ENCODE data around the gene ICA1L. TPM values are rescaled to one million over a fixed set of nuclear protein-coding genes. Genes with fewer than 3 reads are reported as not detected.

ICA1L gene
- total RNA-seq, 1 donor from 2014 or later, result 12.9 TPM

GRCh38 chr2:202782940-202783558 lies 88.5 kb downstream of the ICA1L start:
- Mint-ChIP-seq H3K4me1 (no peaks in the 10 kb centered on the region), H3K27ac (ENCODE audit: unreplicated experiment) (no peak overlapping the region), H3K4me3 (no peak overlapping the region), H3K9me3 (no peaks in the 10 kb centered on the region), H3K27me3 (ENCODE audit: low read depth) (no peaks in the 10 kb centered on the region), H3K36me3 (ENCODE audit: low read depth) (peaks cover 25% of the 10 kb centered on the region)
- DNase-seq (ENCODE audit: low read depth, low spot score), result no peak
- no peak for TF ChIP-seq CTCF (conservative IDR thresholded peaks at IDR 0.05)

- no peak for TF ChIP-seq CTCF (conservative IDR thresholded peaks at IDR 0.05)
- H3K27me3 Mint-ChIP-seq (ENCODE audit: low read depth), result no peaks in the 10 kb centered on the region
- H3K4me1 Mint-ChIP-seq, result no peaks in the 10 kb centered on the region
- H3K4me3 Mint-ChIP-seq, result no peak overlapping the region
- no peak for DNase-seq (ENCODE audit: low read depth, low spot score)
- no peaks in the 10 kb centered on the region for H3K9me3 Mint-ChIP-seq
- no peak overlapping the region for H3K27ac Mint-ChIP-seq (ENCODE audit: unreplicated experiment)
- peaks cover 28% of the 10 kb centered on the region for H3K36me3 Mint-ChIP-seq (ENCODE audit: low read depth)
Measured at GRCh38 chr2:202780514-202781021, 91.0 kb downstream of the ICA1L start.

- H3K4me3 Mint-ChIP-seq, result no peak overlapping the region
- H3K27ac Mint-ChIP-seq (ENCODE audit: unreplicated experiment), result no peak overlapping the region
- no peaks in the 10 kb centered on the region for H3K4me1 Mint-ChIP-seq
- TF ChIP-seq CTCF (conservative IDR thresholded peaks at IDR 0.05), result no peak
- H3K36me3 Mint-ChIP-seq (ENCODE audit: low read depth), result peaks cover 39% of the 10 kb centered on the region
- DNase-seq (ENCODE audit: low read depth, low spot score), result no peak
- H3K27me3 Mint-ChIP-seq (ENCODE audit: low read depth), result no peaks in the 10 kb centered on the region
- no peaks in the 10 kb centered on the region for H3K9me3 Mint-ChIP-seq
Measured at GRCh38 chr2:202778217-202778616, 93.3 kb downstream of the ICA1L start.

GRCh38 chr2:202774104-202774503 lies 97.5 kb downstream of the ICA1L start:
- H3K27me3 Mint-ChIP-seq (ENCODE audit: low read depth), result no peaks in the 10 kb centered on the region
- H3K36me3 Mint-ChIP-seq (ENCODE audit: low read depth), result peaks cover 23% of the 10 kb centered on the region
- no peak overlapping the region for H3K4me3 Mint-ChIP-seq
- H3K4me1 Mint-ChIP-seq, result no peaks in the 10 kb centered on the region
- DNase-seq (ENCODE audit: low read depth, low spot score), result no peak
- no peak for TF ChIP-seq CTCF (conservative IDR thresholded peaks at IDR 0.05)
- H3K9me3 Mint-ChIP-seq, result no peaks in the 10 kb centered on the region
- no peak overlapping the region for H3K27ac Mint-ChIP-seq (ENCODE audit: unreplicated experiment)

- H3K36me3 Mint-ChIP-seq (ENCODE audit: low read depth), result peaks cover 23% of the 10 kb centered on the region
- H3K4me1 Mint-ChIP-seq, result no peaks in the 10 kb centered on the region
- H3K9me3 Mint-ChIP-seq, result no peaks in the 10 kb centered on the region
- H3K4me3 Mint-ChIP-seq, result no peak overlapping the region
- H3K27me3 Mint-ChIP-seq (ENCODE audit: low read depth), result no peaks in the 10 kb centered on the region
- DNase-seq (ENCODE audit: low read depth, low spot score), result no peak
- TF ChIP-seq CTCF (conservative IDR thresholded peaks at IDR 0.05), result no peak
- no peak overlapping the region for H3K27ac Mint-ChIP-seq (ENCODE audit: unreplicated experiment)
Measured at GRCh38 chr2:202773301-202773973, 98.1 kb downstream of the ICA1L start.

All from neural crest cell (in vitro differentiated cells).